ENCODE measurements around the gene YARS1.

- TF ChIP-seq, protein P1, sequence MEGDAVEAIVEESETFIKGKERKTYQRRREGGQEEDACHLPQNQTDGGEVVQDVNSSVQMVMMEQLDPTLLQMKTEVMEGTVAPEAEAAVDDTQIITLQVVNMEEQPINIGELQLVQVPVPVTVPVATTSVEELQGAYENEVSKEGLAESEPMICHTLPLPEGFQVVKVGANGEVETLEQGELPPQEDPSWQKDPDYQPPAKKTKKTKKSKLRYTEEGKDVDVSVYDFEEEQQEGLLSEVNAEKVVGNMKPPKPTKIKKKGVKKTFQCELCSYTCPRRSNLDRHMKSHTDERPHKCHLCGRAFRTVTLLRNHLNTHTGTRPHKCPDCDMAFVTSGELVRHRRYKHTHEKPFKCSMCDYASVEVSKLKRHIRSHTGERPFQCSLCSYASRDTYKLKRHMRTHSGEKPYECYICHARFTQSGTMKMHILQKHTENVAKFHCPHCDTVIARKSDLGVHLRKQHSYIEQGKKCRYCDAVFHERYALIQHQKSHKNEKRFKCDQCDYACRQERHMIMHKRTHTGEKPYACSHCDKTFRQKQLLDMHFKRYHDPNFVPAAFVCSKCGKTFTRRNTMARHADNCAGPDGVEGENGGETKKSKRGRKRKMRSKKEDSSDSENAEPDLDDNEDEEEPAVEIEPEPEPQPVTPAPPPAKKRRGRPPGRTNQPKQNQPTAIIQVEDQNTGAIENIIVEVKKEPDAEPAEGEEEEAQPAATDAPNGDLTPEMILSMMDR (IDR thresholded peaks at IDR 0.05): no peak
- no peak for TF ChIP-seq EP300 (IDR thresholded peaks at IDR 0.05)
These were observed 89.3 kb downstream of the YARS1 start for GRCh38 chr1:32727876-32728275.
